GM10248 (cell line): Measurements from ENCODE around the gene BMI1.

ENCODE experiments used
- CTCF ChIA-PET: fragments of 300-600 bp; sonication (Branson Sonifier 250); formaldehyde crosslinking; extraction: SDS; loops from one replicate; lab custom pipeline; 2021; ENCODE audit warnings: antibody characterized with exemption; lab: Yijun Ruan, JAX
- POLR2A ChIA-PET: fragments of 350-650 bp; sonication (Branson Sonifier 250); formaldehyde crosslinking; extraction: SDS; loops from one replicate; lab custom pipeline; 2020; ENCODE audit warnings: antibody characterized with exemption; lab: Yijun Ruan, JAX
- DNase-seq: peaks from one replicate; pipeline ENCODE4 v3.0.0; 2012; ENCODE audit errors: extremely low spot score
- TF ChIP-seq, protein P1 (sequence below): IDR thresholded peaks from 2 replicates; pipeline ENCODE4 v1.5.1; 2012; ENCODE audit warnings: mild to moderate bottlenecking, low read depth; ENCODE audit errors: extremely low read depth, missing control alignments, control extremely low read depth

BMI1 gene

DNA sequence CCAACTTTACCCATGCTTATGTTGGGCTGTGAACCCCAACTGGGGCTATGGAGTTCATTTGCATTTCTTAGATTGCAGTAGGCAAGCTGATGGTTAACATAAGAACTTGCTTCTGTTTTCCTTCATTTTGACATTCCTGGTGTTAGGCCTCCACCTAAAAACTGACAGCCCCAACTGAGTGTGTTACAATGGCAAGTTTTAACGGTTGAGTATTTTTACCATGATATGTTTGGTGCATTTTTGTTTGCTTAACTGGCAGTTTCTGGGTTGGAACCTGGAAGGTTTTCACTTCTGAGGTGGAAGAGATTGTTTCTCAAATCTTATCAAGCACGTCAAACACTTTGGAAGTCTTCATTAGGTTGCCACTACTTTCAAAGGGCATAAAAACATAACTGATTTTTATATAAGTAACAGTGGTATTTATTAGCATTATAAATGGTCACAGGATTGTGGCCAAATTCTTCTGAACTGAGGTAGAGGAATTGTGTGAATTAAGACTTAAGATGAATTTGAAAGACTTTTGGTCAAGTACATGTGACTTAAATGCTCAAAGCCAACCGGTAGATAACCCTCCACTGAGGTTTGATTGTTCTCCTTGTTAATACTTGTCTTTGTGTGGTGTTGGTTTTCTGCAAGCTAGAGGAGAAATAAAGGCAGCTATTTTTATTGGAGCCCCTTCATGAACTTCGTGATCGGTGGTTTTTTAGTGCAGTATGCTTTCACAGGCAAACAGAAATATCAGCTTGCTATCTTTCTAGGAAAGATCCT lies 2.8 kb downstream of the BMI1 start:
- POLR2A ChIA-PET = no interaction called here
- TF ChIP-seq, protein P1, sequence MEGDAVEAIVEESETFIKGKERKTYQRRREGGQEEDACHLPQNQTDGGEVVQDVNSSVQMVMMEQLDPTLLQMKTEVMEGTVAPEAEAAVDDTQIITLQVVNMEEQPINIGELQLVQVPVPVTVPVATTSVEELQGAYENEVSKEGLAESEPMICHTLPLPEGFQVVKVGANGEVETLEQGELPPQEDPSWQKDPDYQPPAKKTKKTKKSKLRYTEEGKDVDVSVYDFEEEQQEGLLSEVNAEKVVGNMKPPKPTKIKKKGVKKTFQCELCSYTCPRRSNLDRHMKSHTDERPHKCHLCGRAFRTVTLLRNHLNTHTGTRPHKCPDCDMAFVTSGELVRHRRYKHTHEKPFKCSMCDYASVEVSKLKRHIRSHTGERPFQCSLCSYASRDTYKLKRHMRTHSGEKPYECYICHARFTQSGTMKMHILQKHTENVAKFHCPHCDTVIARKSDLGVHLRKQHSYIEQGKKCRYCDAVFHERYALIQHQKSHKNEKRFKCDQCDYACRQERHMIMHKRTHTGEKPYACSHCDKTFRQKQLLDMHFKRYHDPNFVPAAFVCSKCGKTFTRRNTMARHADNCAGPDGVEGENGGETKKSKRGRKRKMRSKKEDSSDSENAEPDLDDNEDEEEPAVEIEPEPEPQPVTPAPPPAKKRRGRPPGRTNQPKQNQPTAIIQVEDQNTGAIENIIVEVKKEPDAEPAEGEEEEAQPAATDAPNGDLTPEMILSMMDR = no peak
- CTCF ChIA-PET = interaction anchor here (1.6 kb wide), 2 partner anchors 13 to 55 kb away, joined by 3 to 4 read pairs; no protein-coding TSS in a partner anchor
- no peak for DNase-seq

DNA sequence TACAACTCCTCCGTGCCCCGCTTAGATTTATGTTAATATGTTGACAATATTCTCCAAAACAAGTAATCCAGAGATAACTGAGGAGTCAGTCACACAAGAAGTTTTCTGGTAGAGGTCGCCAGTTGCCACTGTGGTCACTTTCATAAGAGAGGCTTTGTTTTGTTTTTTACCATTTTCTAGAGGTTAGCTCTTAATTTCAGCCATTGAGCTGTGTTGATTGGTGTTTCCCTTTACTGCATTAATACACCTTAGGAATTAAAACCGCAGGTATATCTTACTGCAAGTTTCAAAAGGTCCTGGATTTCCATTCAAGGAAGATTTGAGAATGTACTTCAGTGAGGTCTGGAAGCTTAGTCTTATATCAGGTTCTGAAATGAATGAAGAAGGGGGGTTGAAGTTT lies 3.5 kb downstream of the BMI1 start:
- TF ChIP-seq, protein P1 = no peak
- CTCF ChIA-PET = interaction anchor here (1.6 kb wide), 2 partner anchors 14 to 54 kb away, joined by 3 to 4 read pairs; no protein-coding TSS in a partner anchor
- no peak for DNase-seq
- POLR2A ChIA-PET = no interaction called here

DNA sequence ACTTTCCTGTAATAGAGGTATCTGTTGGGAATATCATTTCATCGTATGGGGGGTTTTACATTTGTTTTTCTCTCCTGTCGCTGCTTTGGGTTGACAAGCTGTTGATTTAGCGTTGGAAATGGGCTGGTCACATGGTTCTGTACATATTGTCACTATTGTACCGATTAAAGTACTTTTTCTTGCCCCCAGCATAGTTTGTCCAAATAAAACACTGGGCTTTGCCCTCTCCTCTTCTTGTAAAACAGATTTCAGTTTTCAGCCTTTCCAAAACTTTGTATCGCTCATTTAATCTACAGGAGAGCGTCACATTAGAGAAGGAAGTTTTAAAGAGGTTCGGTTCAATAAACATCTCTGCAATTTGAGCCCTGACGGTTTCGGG lies 4.0 kb downstream of the BMI1 start:
- ChIA-PET POLR2A (no interaction called here), CTCF (interaction anchor here (1.6 kb wide), 1 partner anchor 53 kb away, joined by 4 read pairs; no protein-coding TSS in a partner anchor)
- TF ChIP-seq, protein P1 = no peak
- DNase-seq = no peak

DNA sequence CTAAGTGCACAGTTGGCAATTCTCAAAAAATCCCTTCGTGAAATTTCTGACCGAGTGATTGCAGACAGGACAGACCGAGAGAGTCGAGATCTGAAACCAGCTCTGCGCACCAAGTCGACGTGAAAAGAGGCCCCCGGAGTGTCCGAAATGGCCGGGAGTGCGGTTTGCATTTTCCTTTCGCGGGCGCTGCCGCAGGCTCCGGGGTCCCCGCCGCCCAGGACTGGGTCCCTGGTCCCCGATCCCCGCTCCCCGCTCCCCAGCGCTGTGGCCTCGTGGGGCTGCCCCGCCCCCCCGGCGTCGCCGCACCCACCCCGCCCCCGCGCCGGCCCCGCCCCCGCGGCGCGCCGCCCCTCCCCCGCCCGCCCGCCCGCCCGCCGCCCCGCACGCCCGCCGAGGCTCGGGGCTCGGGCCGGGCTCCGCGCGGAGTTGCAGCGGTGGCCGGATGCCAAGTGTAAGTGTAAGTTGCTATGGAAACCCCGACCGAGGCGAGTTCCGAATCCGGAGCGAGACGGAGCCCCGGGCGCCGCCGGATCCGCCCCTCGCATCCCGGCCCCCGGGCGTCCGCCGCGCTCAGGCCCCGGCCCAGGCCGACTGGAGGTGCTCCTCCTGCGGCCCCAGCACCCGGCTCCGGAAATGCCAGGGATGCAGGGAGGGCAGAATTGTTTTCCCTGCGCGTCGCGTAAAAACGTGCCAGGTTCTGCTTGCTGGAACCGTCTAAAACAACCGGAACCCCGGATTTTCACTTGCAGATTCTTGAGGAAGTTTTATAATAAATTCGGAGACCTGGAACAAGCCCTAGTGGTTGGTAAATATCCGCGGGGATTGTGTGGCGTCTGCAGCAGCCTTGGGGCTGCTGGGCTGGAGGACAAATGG lies 4.6 kb downstream of the BMI1 start:
- DNase-seq = peak; percentile 82
- CTCF ChIA-PET = interaction anchor here (1.6 kb wide), 1 partner anchor 53 kb away, joined by 4 read pairs; no protein-coding TSS in a partner anchor
- POLR2A ChIA-PET = no interaction called here
- TF ChIP-seq, protein P1 = no peak

DNA sequence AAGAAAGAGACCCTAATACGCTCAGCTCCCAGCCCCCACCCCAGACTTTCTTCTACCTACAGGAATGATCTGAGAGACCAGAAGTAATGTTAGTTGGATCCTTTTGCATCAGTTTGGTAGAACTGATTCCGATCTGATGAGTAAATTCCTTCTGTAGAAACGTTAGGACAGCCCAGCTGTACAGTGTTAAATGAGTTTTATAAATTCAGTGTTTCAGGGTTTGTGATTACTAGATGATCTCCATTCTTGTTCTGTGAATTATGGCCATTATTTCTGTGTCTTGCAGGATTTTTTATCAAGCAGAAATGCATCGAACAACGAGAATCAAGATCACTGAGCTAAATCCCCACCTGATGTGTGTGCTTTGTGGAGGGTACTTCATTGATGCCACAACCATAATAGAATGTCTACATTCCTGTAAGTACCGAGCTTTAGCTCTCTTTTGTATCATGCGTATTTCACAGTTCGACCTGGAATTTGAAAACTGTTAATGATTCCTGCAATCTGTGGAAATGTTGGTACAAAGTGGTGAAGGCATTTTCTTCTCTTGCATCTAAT lies 5.3 kb downstream of the BMI1 start:
- POLR2A ChIA-PET = no interaction called here
- TF ChIP-seq, protein P1 = no peak
- no peak for DNase-seq
- CTCF ChIA-PET = no interaction called here

DNA sequence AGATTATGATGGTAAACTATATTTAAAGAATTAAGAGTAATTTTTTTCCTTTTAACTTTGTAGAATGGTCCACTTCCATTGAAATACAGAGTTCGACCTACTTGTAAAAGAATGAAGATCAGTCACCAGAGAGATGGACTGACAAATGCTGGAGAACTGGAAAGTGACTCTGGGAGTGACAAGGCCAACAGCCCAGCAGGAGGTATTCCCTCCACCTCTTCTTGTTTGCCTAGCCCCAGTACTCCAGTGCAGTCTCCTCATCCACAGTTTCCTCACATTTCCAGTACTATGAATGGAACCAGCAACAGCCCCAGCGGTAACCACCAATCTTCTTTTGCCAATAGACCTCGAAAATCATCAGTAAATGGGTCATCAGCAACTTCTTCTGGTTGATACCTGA lies 8.3 kb downstream of the BMI1 start:
- ChIA-PET POLR2A (no interaction called here), CTCF (no interaction called here)
- DNase-seq = no peak
- TF ChIP-seq, protein P1 = no peak
